D721Med (cell line): Measurements from ENCODE around the gene CCBE1.

ENCODE experiments used
- DNase-seq: peaks from one replicate; pipeline ENCODE4 v3.0.0; 2011; ENCODE audit warnings: low spot score; ENCODE audit not compliant: insufficient read length
- FAIRE-seq: peaks from 2 replicates; lab custom pipeline; 2011; peaks lifted over from hg19 to GRCh38; lab: Jason Lieb, UNC
- CTCF ChIP-seq: IDR thresholded peaks from 2 replicates; pipeline ENCODE4 v1.5.1; 2012; ENCODE audit warnings: mild to moderate bottlenecking, control low read depth; ENCODE audit not compliant: insufficient read depth; ENCODE audit errors: missing control alignments

The CCBE1 gene

GRCh38 chr18:59381949-59382348, 315.3 kb downstream of the CCBE1 start:
- DNase-seq (no peak), FAIRE-seq (no peak)
- no peak for TF ChIP-seq CTCF
